ENCODE measurements around the gene NFATC3. TPM values are rescaled to one million over a fixed set of nuclear protein-coding genes. Genes with fewer than 3 reads are reported as not detected.

NFATC3 gene
- total RNA-seq, 1 experiment from 2014 or later = 37.2 TPM

GRCh38 chr16:68073902-68074760 is 11.0 kb upstream of the NFATC3 start:
- BruUV-seq (replicated peaks) = no TSS peak
- no peak overlapping the region for H2AFZ ChIP-seq
- H4K20me1 ChIP-seq (ENCODE audit: insufficient read depth) = no peaks in the 10 kb centered on the region
- DNase-seq = no peak
- intact Hi-C loops (cut with micrococcal nuclease; ENCODE audit: unreplicated experiment) = no loop called here
- POLR2A ChIA-PET (ENCODE audit: unreplicated experiment) = no interaction called here
- H3K27ac ChIP-seq = no peak overlapping the region
- no peaks in the 10 kb centered on the region for H3K27me3 ChIP-seq (ENCODE audit: insufficient read depth, low read depth)
- H3K4me3 ChIP-seq = no peak overlapping the region
- H3K79me2 ChIP-seq (ENCODE audit: low read depth) = no peaks in the 10 kb centered on the region
- CTCF ChIA-PET = interaction anchor here (0.6 kb wide), 1 partner anchor 184 kb away, joined by 3 read pairs; no protein-coding TSS in a partner anchor
- no peak overlapping the region for H3K4me2 ChIP-seq
- no peaks in the 10 kb centered on the region for H3K9me2 ChIP-seq (ENCODE audit: insufficient read depth)
- H3K36me3 ChIP-seq (ENCODE audit: low read depth) = 0 out of 2 replicates have a peak, but pooled peaks cover 7% of the 10 kb centered on the region
- no peaks in the 10 kb centered on the region for H3K4me1 ChIP-seq (replicated peaks; ENCODE audit: insufficient read depth)
- no peaks in the 10 kb centered on the region for H3K9me3 ChIP-seq (ENCODE audit: insufficient read depth, low read depth)
- TF ChIP-seq CTCF (conservative IDR thresholded peaks at IDR 0.05) (no peak), EZH2 (IDR thresholded peaks at IDR 0.05; ENCODE audit: low read depth) (no peak)
- H3F3A ChIP-seq (ENCODE audit: insufficient read depth, low read depth) = no peaks in the 10 kb centered on the region

- DNase-seq = no peak
- H3K9me2 ChIP-seq (ENCODE audit: insufficient read depth) = no peaks in the 10 kb centered on the region
- no TSS peak for BruUV-seq (replicated peaks)
- H2AFZ ChIP-seq = no peak overlapping the region
- no peaks in the 10 kb centered on the region for H3K9me3 ChIP-seq (ENCODE audit: insufficient read depth, low read depth)
- H3F3A ChIP-seq (ENCODE audit: insufficient read depth, low read depth) = no peaks in the 10 kb centered on the region
- no peak overlapping the region for H3K27ac ChIP-seq
- 0 out of 2 replicates have a peak, but pooled peaks cover 7% of the 10 kb centered on the region for H3K36me3 ChIP-seq (ENCODE audit: low read depth)
- no peaks in the 10 kb centered on the region for H3K4me1 ChIP-seq (replicated peaks; ENCODE audit: insufficient read depth)
- ChIA-PET POLR2A (ENCODE audit: unreplicated experiment) (interaction anchor here (0.5 kb wide), 1 partner anchor 12 kb away, joined by 3 read pairs; no protein-coding TSS in a partner anchor), CTCF (interaction anchor here (0.6 kb wide), 1 partner anchor 183 kb away, joined by 3 read pairs; no protein-coding TSS in a partner anchor)
- intact Hi-C loops (cut with micrococcal nuclease; ENCODE audit: unreplicated experiment) = no loop called here
- no peak overlapping the region for H3K4me3 ChIP-seq
- TF ChIP-seq EZH2 (IDR thresholded peaks at IDR 0.05; ENCODE audit: low read depth) (no peak), CTCF (conservative IDR thresholded peaks at IDR 0.05) (no peak)
- H3K79me2 ChIP-seq (ENCODE audit: low read depth) = no peaks in the 10 kb centered on the region
- no peaks in the 10 kb centered on the region for H4K20me1 ChIP-seq (ENCODE audit: insufficient read depth)
- no peak overlapping the region for H3K4me2 ChIP-seq
- no peaks in the 10 kb centered on the region for H3K27me3 ChIP-seq (ENCODE audit: insufficient read depth, low read depth)
These were observed 10.2 kb upstream of the NFATC3 start for GRCh38 chr16:68074850-68075555.

GRCh38 chr16:68075980-68076379 is 9.2 kb upstream of the NFATC3 start:
- H3K4me1 ChIP-seq (replicated peaks; ENCODE audit: insufficient read depth) = no peaks in the 10 kb centered on the region
- H2AFZ ChIP-seq = no peak overlapping the region
- no peak for DNase-seq
- no peaks in the 10 kb centered on the region for H3K9me3 ChIP-seq (ENCODE audit: insufficient read depth, low read depth)
- H3K4me2 ChIP-seq = no peak overlapping the region
- no TSS peak for BruUV-seq (replicated peaks)
- no peaks in the 10 kb centered on the region for H3F3A ChIP-seq (ENCODE audit: insufficient read depth, low read depth)
- intact Hi-C loops (cut with micrococcal nuclease; ENCODE audit: unreplicated experiment) = no loop called here
- no peaks in the 10 kb centered on the region for H3K79me2 ChIP-seq (ENCODE audit: low read depth)
- TF ChIP-seq EZH2 (IDR thresholded peaks at IDR 0.05; ENCODE audit: low read depth) = no peak
- TF ChIP-seq CTCF (conservative IDR thresholded peaks at IDR 0.05) = no peak
- no peak overlapping the region for H3K27ac ChIP-seq
- 0 out of 2 replicates have a peak, but pooled peaks cover 7% of the 10 kb centered on the region for H3K36me3 ChIP-seq (ENCODE audit: low read depth)
- no peaks in the 10 kb centered on the region for H4K20me1 ChIP-seq (ENCODE audit: insufficient read depth)
- no peak overlapping the region for H3K4me3 ChIP-seq
- H3K9me2 ChIP-seq (ENCODE audit: insufficient read depth) = no peaks in the 10 kb centered on the region
- no peaks in the 10 kb centered on the region for H3K27me3 ChIP-seq (ENCODE audit: insufficient read depth, low read depth)
- ChIA-PET CTCF (no interaction called here), POLR2A (ENCODE audit: unreplicated experiment) (interaction anchor here (0.6 kb wide), 1 partner anchor 213 kb away, joined by 6 read pairs; no protein-coding TSS in a partner anchor)

Measured in PC-9 (cell line).